ENCODE results near the gene NDUFV2. TPM values are rescaled to one million over a fixed set of nuclear protein-coding genes. Genes with fewer than 3 reads are reported as not detected.

NDUFV2 gene
- total RNA-seq, 4 donors from 2014 or later: 62.4 to 91.3 (median 74.6) TPM

DNA sequence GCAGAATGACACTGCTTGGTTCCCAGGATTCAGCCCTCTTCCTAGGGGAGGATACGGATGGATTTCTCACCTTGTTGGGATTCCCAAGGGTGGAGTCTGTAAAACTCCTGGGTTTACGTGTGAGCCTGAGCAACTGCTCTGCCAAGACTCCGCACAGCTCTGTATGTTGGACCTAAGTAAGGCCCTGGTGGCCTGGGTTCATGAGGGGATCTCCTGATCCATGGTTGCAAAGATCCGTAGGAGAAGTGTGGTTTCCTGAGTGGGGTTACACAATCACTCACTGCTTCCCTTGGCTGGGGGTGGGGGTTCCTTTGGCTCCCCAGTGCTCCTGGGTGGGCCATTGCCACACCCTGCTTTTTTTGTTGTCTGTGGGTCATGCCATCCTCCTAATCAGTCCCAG is 71.8 kb downstream of the NDUFV2 start:
- 85 to 88% methylated on average over 4 of the region's 4 CpGs for WGBS, 2 donors

GRCh38 chr18:9175115-9175514 is 72.6 kb downstream of the NDUFV2 start:
- H3K4me1 ChIP-seq: peaks cover 0 to 58% (median 8%) of the 10 kb centered on the region in 4 donors
- DNase-seq (ENCODE audit: low spot score in 2 of 2): no peak
- 96 to 100% methylated on average over 1 of the region's 1 CpG for WGBS, 2 donors
- H3K9me3 ChIP-seq: no peaks in the 10 kb centered on the region
- H3K36me3 ChIP-seq: no peaks in the 10 kb centered on the region
- H3K27ac ChIP-seq: no peak overlapping the region
- TF ChIP-seq EP300 (IDR thresholded peaks at IDR 0.05): no peak
- TF ChIP-seq, protein P1, sequence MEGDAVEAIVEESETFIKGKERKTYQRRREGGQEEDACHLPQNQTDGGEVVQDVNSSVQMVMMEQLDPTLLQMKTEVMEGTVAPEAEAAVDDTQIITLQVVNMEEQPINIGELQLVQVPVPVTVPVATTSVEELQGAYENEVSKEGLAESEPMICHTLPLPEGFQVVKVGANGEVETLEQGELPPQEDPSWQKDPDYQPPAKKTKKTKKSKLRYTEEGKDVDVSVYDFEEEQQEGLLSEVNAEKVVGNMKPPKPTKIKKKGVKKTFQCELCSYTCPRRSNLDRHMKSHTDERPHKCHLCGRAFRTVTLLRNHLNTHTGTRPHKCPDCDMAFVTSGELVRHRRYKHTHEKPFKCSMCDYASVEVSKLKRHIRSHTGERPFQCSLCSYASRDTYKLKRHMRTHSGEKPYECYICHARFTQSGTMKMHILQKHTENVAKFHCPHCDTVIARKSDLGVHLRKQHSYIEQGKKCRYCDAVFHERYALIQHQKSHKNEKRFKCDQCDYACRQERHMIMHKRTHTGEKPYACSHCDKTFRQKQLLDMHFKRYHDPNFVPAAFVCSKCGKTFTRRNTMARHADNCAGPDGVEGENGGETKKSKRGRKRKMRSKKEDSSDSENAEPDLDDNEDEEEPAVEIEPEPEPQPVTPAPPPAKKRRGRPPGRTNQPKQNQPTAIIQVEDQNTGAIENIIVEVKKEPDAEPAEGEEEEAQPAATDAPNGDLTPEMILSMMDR (IDR thresholded peaks at IDR 0.05): no peak
- no peak for TF ChIP-seq POLR2A (IDR thresholded peaks at IDR 0.05)
- H3K27me3 ChIP-seq: no peaks in the 10 kb centered on the region
- H3K4me3 ChIP-seq: no peak overlapping the region

More for the DNA sequence above, 71.8 kb downstream of the NDUFV2 start:
- no peak overlapping the region for H3K4me3 ChIP-seq
- H3K36me3 ChIP-seq: no peaks in the 10 kb centered on the region
- no peak overlapping the region for H3K27ac ChIP-seq
- TF ChIP-seq, protein P1 (IDR thresholded peaks at IDR 0.05): no peak
- TF ChIP-seq POLR2A (IDR thresholded peaks at IDR 0.05): no peak
- TF ChIP-seq EP300 (IDR thresholded peaks at IDR 0.05): no peak
- H3K4me1 ChIP-seq: peaks cover 0 to 50% (median 8%) of the 10 kb centered on the region in 4 donors
- H3K27me3 ChIP-seq: no peaks in the 10 kb centered on the region
- no peak for DNase-seq (ENCODE audit: low spot score in 2 of 2)
- H3K9me3 ChIP-seq: no peaks in the 10 kb centered on the region

DNA sequence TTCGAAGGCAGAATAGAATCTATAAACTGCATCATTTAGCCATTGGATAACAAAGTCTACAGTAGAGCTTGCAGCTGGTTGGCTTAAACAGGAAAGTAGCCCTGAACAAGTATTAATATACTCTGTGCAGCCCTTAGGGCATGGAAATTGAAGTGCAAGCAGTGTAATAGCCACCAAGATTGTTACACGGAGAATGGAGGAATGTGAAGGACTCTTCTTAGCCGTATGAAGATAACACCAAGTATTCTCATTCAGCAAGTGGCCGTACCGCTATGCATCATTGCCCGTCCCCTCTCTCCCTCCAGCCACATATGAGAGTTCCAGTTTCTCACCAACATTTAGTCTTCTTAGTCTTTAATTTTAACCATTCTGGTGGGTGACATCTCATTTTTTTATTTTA is 74.5 kb downstream of the NDUFV2 start:
- 79 to 81% methylated on average over 6 of the region's 6 CpGs for WGBS, 2 donors

DNA sequence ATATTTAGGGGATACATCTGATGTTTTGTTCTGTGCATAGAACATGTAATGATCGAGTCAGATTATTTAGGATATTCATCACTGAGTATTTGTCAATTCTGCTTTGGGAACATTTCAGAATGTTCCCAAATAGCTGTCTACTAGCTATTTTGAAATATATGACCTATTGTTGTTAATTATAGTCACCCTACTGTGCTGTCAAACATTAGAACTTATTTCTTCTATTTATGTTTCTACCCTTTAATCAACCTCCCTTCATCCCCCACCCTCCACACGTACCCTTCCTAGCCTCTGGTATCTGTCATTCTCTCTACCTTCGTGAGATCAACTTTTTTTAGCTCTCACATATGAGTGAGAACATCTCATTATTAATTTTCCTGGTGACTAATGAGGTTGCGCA is 75.0 kb downstream of the NDUFV2 start:
- peaks cover 0 to 73% (median 13%) of the 10 kb centered on the region in 4 donors for H3K4me1 ChIP-seq
- TF ChIP-seq, protein P1 (IDR thresholded peaks at IDR 0.05): no peak
- no peak for DNase-seq (ENCODE audit: low spot score in 2 of 2)
- 87 to 89% methylated on average over 4 of the region's 4 CpGs for WGBS, 2 donors
- H3K27me3 ChIP-seq: no peaks in the 10 kb centered on the region
- peaks cover 0 to 3% (median 0%) of the 10 kb centered on the region in 3 donors for H3K36me3 ChIP-seq
- H3K27ac ChIP-seq: peak overlapping the region in 1 of 4 donors; percentile 23
- no peaks in the 10 kb centered on the region for H3K9me3 ChIP-seq
- no peak overlapping the region for H3K4me3 ChIP-seq

More for the DNA sequence above, 74.5 kb downstream of the NDUFV2 start:
- Histone ChIP-seq H3K4me1 (peaks cover 0 to 73% (median 12%) of the 10 kb centered on the region in 4 donors), H3K27ac (no peak overlapping the region), H3K36me3 (no peaks in the 10 kb centered on the region), H3K4me3 (no peak overlapping the region), H3K27me3 (no peaks in the 10 kb centered on the region), H3K9me3 (no peaks in the 10 kb centered on the region)
- no peak for DNase-seq (ENCODE audit: low spot score in 2 of 2)
- TF ChIP-seq, protein P1 (IDR thresholded peaks at IDR 0.05): no peak
- no peak for TF ChIP-seq POLR2A (IDR thresholded peaks at IDR 0.05)
- TF ChIP-seq EP300 (IDR thresholded peaks at IDR 0.05): no peak

DNA sequence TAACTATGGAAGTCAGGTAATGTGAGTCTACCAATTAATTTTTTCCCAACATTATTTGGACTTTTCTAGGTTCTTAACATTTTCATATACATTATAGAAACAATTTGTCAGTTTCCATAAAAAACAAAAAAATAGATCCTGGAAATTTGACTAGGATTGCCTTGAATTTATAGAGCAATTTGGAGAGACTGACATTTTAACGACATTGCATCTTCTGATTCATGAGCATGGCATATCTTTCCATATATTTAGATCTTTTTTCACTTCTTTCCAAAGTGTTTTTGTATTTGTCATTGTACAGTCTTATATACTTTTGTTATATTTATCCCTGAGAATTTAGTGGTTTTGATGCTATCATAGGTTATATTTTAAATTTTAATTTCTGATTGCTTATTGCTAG is 76.1 kb downstream of the NDUFV2 start:
- Histone ChIP-seq H3K4me1 (peaks cover 0 to 65% (median 9%) of the 10 kb centered on the region in 4 donors), H3K36me3 (peaks cover 0 to 14% (median 0%) of the 10 kb centered on the region in 3 donors), H3K27ac (no peak overlapping the region), H3K27me3 (no peaks in the 10 kb centered on the region), H3K4me3 (no peak overlapping the region), H3K9me3 (no peaks in the 10 kb centered on the region)
- TF ChIP-seq EP300 (IDR thresholded peaks at IDR 0.05): no peak
- TF ChIP-seq, protein P1 (IDR thresholded peaks at IDR 0.05): no peak
- no peak for TF ChIP-seq POLR2A (IDR thresholded peaks at IDR 0.05)
- no peak for DNase-seq (ENCODE audit: low spot score in 2 of 2)
- whole genome bisulfite sequencing, 2 donors: 89 to 91% methylated on average over 1 of the region's 1 CpG

Measured in tibial nerve (tissue), 4 donors.